Panc1 (cell line): ENCODE data around the gene MS4A7. TPM values are rescaled to one million over a fixed set of nuclear protein-coding genes. Genes with fewer than 3 reads are reported as not detected.

Experiments used
- ATAC-seq: fragments of 200-7000 bp; cut with Tn5 transposase; 2 replicates; pipeline ENCODE4 v1.9.1; 2020; ENCODE audit warnings: mild to moderate bottlenecking, moderate library complexity
- BruUV-seq: library from RNA; stranded (reverse); fragments of 400-500 nt; replicated peaks from 2 replicates; lab custom pipeline; 2021; lab: Mats Ljungman, UMichigan
- CTCF ChIA-PET: fragments of 300-600 bp; sonication (Branson Sonifier 250); formaldehyde crosslinking; loops from one replicate; lab custom pipeline; 2022; ENCODE audit warnings: antibody characterized with exemption; lab: Charles Lee
- POLR2A ChIA-PET: fragments of 300-600 bp; sonication (Branson Sonifier 250); formaldehyde crosslinking; loops from one replicate; lab custom pipeline; 2022; ENCODE audit warnings: antibody characterized with exemption; lab: Charles Lee
- DNase-seq: peaks from one replicate; pipeline ENCODE4 v3.0.0-alpha.2; 2010; ENCODE audit warnings: low read depth, low spot score
- H3K27ac ChIP-seq: 2 replicates; pipeline ENCODE4 v1.5.1; 2011; ENCODE audit warnings: mild to moderate bottlenecking, low read length, inconsistent platforms
- H3K27me3 ChIP-seq: fragments of 200-500 bp; sonication (Bioruptor generic); 2 replicates; pipeline ENCODE4 v1.6.0; 2014; ENCODE audit warnings: low read length, inconsistent platforms; ENCODE audit not compliant: control insufficient read depth, insufficient read depth
- H3K36me3 ChIP-seq: fragments of 200-500 bp; sonication (Bioruptor generic); 2 replicates; pipeline ENCODE4 v1.5.1; 2014; ENCODE audit warnings: inconsistent platforms, mild to moderate bottlenecking, low read length, moderate library complexity; ENCODE audit not compliant: control insufficient read depth, insufficient read depth
- H3K4me1 ChIP-seq: 2 replicates; pipeline ENCODE4 v1.5.1; 2011; ENCODE audit warnings: inconsistent platforms, mild to moderate bottlenecking, low read length, moderate library complexity; ENCODE audit not compliant: control insufficient read depth, insufficient read depth
- H3K4me3 ChIP-seq, 2 experiments: 2 replicates each; pipeline ENCODE4 v1.5.1; 2011 to 2012; ENCODE audit warnings: low read depth in 2 of 2, low read length in 2 of 2, mild to moderate bottlenecking in 2 of 2, inconsistent platforms in 1 of 2, moderate library complexity in 1 of 2
- H3K9me3 ChIP-seq: fragments of 200-500 bp; sonication (Bioruptor generic); 2 replicates; pipeline ENCODE4 v1.5.1; 2014; ENCODE audit warnings: low read depth, mild to moderate bottlenecking, inconsistent platforms, low read length, moderate library complexity; ENCODE audit not compliant: control insufficient read depth, insufficient read depth
- CTCF ChIP-seq: fragments of 450-650 bp; IDR thresholded peaks from 2 replicates; pipeline ENCODE4 v1.5.1; 2017; ENCODE audit warnings: mild to moderate bottlenecking
- POLR2AphosphoS5 ChIP-seq: IDR thresholded peaks from 2 replicates; pipeline ENCODE4 v1.6.1; 2012; ENCODE audit warnings: mild to moderate bottlenecking, low read depth, low read length, moderate library complexity
- REST ChIP-seq, 2 experiments: IDR thresholded peaks; 2 replicates each; pipeline ENCODE4 v1.6.1; 2011 to 2012; ENCODE audit warnings: low read depth in 2 of 2, control low read depth in 1 of 2, low read length in 1 of 2, mild to moderate bottlenecking in 1 of 2, moderate library complexity in 1 of 2; ENCODE audit not compliant: insufficient read depth in 1 of 2
- SIN3A ChIP-seq: IDR thresholded peaks from 2 replicates; pipeline ENCODE4 v1.6.1; 2012; ENCODE audit warnings: low read depth, mild to moderate bottlenecking, low read length, moderate library complexity, borderline replicate concordance; ENCODE audit not compliant: insufficient read depth
- TCF7L2 ChIP-seq: IDR thresholded peaks from 2 replicates; pipeline ENCODE4 v1.6.1; 2011; ENCODE audit warnings: mild to moderate bottlenecking, low read depth, low read length, inconsistent platforms
- in situ Hi-C: cut with HindIII; loops from 2 replicates; pipeline ENCODE4 v1.10.0; 2016; ENCODE audit warnings: low sequenced_read_pairs, low pct_unique_long_range_greater_than_20kb
- intact Hi-C: fragments of 100-400 bp; cut with micrococcal nuclease; formaldehyde crosslinking; loops from one replicate; pipeline ENCODE4 v1.10.0; 2022; ENCODE audit not compliant: unreplicated experiment
- total RNA-seq: library from RNA; stranded (reverse); gene quantifications from one replicate; pipeline ENCODE4 v1.2.1, GENCODE V29; 2021; ENCODE audit not compliant: unreplicated experiment

Gene MS4A7
- total RNA-seq, 1 experiment from 2014 or later = 0.23 TPM

DNA sequence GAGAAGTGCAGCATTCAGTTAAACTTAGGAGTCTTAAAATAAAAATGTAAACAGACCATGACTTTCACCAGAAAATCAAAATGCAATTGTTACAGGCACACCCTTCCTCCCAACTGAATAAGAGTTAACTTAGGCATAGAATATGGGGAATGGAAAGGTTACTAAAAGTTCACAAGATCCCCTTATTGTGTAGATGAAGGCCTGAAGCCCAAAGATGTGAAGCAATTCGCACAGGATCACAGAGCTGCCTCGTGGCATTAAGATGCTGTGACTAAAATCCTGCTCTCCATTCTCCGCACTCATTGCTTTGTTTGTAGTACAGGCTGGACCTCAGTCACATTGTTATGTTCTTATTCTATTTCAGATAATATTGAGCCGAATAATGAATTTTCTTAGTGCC, 55.1 kb downstream of the MS4A7 start:
- Histone ChIP-seq H3K27me3 (no peaks in the 10 kb centered on the region), H3K36me3 (no peaks in the 10 kb centered on the region), H3K9me3 (no peaks in the 10 kb centered on the region), H3K4me1 (no peaks in the 10 kb centered on the region), H3K4me3 (no peak overlapping the region), H3K27ac (no peak overlapping the region)
- ChIA-PET CTCF (no interaction called here), POLR2A (no interaction called here)
- DNase-seq = no peak
- no peak for ATAC-seq
- in situ Hi-C loops = no loop called here
- TF ChIP-seq SIN3A (no peak), TCF7L2 (no peak), POLR2AphosphoS5 (no peak), CTCF (no peak), REST (IDR thresholded peaks at IDR 0.05; ENCODE audit: insufficient read depth in 1 of 2, low read depth in 2 of 2, low read length in 1 of 2) (no peak)
- intact Hi-C loops = no loop called here
- BruUV-seq = no TSS peak

Other genes starting within 250 kb of the MS4A7 start
- gene MS4A6A, start 195.4 kb upstream of the MS4A7 start, total RNA-seq = not detected
- not detected for gene MS4A4E, start 135.4 kb upstream of the MS4A7 start, total RNA-seq
- gene MS4A4A, start 97.9 kb upstream of the MS4A7 start, total RNA-seq = not detected
- not detected for gene MS4A6E, start 51.3 kb upstream of the MS4A7 start, total RNA-seq
- gene MS4A14, start 17.9 kb downstream of the MS4A7 start, total RNA-seq = not detected
- gene MS4A5, start 51.0 kb downstream of the MS4A7 start, total RNA-seq = not detected
- 0.59 TPM for gene MS4A1, start 77.3 kb downstream of the MS4A7 start, total RNA-seq
- not detected for gene MS4A12, start 114.2 kb downstream of the MS4A7 start, total RNA-seq
- not detected for gene MS4A13, start 136.9 kb downstream of the MS4A7 start, total RNA-seq